HepG2 (cell line): ENCODE results near the gene OAS3.

ENCODE experiments used
- ELK4 ChIP-seq: sonication (generic); formaldehyde crosslinking; IDR thresholded peaks from 2 replicates; pipeline ENCODE4 v1.9.0; 2021; ENCODE audit warnings: missing genetic modification reagents, borderline replicate concordance
- IKZF1 ChIP-seq: fragments of 450-650 bp; IDR thresholded peaks from 2 replicates; pipeline ENCODE4 v1.7.1; 2016
- POLR2A ChIP-seq, 2 experiments: IDR thresholded peaks; 2 replicates each; pipeline ENCODE4 v1.6.1; 2011; ENCODE audit warnings: low read depth in 2 of 2, low read length in 2 of 2, mild to moderate bottlenecking in 1 of 2, moderate library complexity in 1 of 2; ENCODE audit not compliant: insufficient read depth in 1 of 2
- POLR2AphosphoS5 ChIP-seq: IDR thresholded peaks from 2 replicates; pipeline ENCODE4 v1.6.1; 2012; ENCODE audit warnings: low read depth, low read length
- SMC3 ChIP-seq: IDR thresholded peaks from 2 replicates; pipeline ENCODE4 v1.6.1; 2011; ENCODE audit warnings: low read length, improper control_type of control experiment
- ZBTB40 ChIP-seq, 2 experiments: fragments of 450-650 bp in 1 of 2; sonication (generic) in 1 of 2; formaldehyde crosslinking in 1 of 2; IDR thresholded peaks; 2 replicates each; pipeline versions ENCODE4 v1.6.1 to v1.8.0; 2016 to 2022; ENCODE audit warnings: antibody characterized with exemption in 1 of 2, mild to moderate bottlenecking in 1 of 2, missing genetic modification reagents in 1 of 2
- ZFX ChIP-seq: sonication (generic); formaldehyde crosslinking; IDR thresholded peaks from 2 replicates; pipeline ENCODE4 v1.4.0; 2020; ENCODE audit warnings: mild to moderate bottlenecking, low read depth, missing genetic modification reagents, moderate library complexity
- ZNF24 ChIP-seq: fragments of 450-650 bp; IDR thresholded peaks from 2 replicates; pipeline ENCODE4 v1.6.1; 2017; ENCODE audit warnings: antibody characterized with exemption, mild to moderate bottlenecking
- ZNF619 ChIP-seq: sonication (generic); formaldehyde crosslinking; IDR thresholded peaks from 2 replicates; pipeline ENCODE4 v1.4.0; 2020; ENCODE audit warnings: mild to moderate bottlenecking, missing genetic modification reagents
- TF ChIP-seq, protein P1 (sequence below): sonication (generic); formaldehyde crosslinking; IDR thresholded peaks from 2 replicates; pipeline ENCODE4 v1.5.0; 2020; ENCODE audit warnings: mild to moderate bottlenecking, missing genetic modification reagents, moderate library complexity

- TF ChIP-seq ZNF24 (no peak), ELK4 (CRISPR knock-in tag) (no peak), POLR2AphosphoS5 (no peak), ZBTB40 (IDR thresholded peaks at IDR 0.05) (no peak), ZBTB40 (CRISPR knock-in tag; IDR thresholded peaks at IDR 0.05) (no peak), IKZF1 (no peak), POLR2A (IDR thresholded peaks at IDR 0.05; ENCODE audit: insufficient read depth in 1 of 2, low read depth in 2 of 2, low read length in 2 of 2) (no peak), ZNF619 (CRISPR knock-in tag) (no peak), ZFX (no peak), SMC3 (no peak)
- TF ChIP-seq, protein P1, sequence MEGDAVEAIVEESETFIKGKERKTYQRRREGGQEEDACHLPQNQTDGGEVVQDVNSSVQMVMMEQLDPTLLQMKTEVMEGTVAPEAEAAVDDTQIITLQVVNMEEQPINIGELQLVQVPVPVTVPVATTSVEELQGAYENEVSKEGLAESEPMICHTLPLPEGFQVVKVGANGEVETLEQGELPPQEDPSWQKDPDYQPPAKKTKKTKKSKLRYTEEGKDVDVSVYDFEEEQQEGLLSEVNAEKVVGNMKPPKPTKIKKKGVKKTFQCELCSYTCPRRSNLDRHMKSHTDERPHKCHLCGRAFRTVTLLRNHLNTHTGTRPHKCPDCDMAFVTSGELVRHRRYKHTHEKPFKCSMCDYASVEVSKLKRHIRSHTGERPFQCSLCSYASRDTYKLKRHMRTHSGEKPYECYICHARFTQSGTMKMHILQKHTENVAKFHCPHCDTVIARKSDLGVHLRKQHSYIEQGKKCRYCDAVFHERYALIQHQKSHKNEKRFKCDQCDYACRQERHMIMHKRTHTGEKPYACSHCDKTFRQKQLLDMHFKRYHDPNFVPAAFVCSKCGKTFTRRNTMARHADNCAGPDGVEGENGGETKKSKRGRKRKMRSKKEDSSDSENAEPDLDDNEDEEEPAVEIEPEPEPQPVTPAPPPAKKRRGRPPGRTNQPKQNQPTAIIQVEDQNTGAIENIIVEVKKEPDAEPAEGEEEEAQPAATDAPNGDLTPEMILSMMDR (CRISPR knock-in tag), result no peak
Observed at GRCh38 chr12:112973011-112973735, 34.9 kb downstream of the OAS3 start.
